GM12891 (cell line): ENCODE measurements around the gene RTN4RL1.

Experiments
- PAX5 ChIP-seq: IDR thresholded peaks from 2 replicates; pipeline ENCODE4 v1.6.1; 2011; ENCODE audit warnings: low read length, moderate library complexity, mild to moderate bottlenecking; ENCODE audit not compliant: insufficient read depth, severe bottlenecking
- POLR2A ChIP-seq: IDR thresholded peaks from 2 replicates; pipeline ENCODE4 v1.6.1; 2011; ENCODE audit warnings: low read depth, low read length, control low read depth
- POLR2AphosphoS5 ChIP-seq: IDR thresholded peaks from 2 replicates; pipeline ENCODE4 v1.6.1; 2011; ENCODE audit warnings: low read depth, low read length, control low read depth
- POU2F2 ChIP-seq: IDR thresholded peaks from 2 replicates; pipeline ENCODE4 v1.6.1; 2011; ENCODE audit warnings: low read depth, mild to moderate bottlenecking, control low read depth, low read length, moderate library complexity

- TF ChIP-seq POLR2A (no peak), POLR2AphosphoS5 (no peak), PAX5 (no peak), POU2F2 (no peak)
These were observed 632 bp upstream of the RTN4RL1 start for GRCh38 chr17:2025622-2026309.
